ENCODE data around the gene MS4A6E.

MS4A6E gene

GRCh38 chr11:60316317-60316716 is 10.7 kb upstream of the MS4A6E start:
- H3K27ac ChIP-seq (ENCODE audit: extremely low read depth, low read depth, low read length): no peak overlapping the region
- ChIA-PET POLR2A (no interaction called here), CTCF (no interaction called here)
- no peaks in the 10 kb centered on the region for H3K36me3 ChIP-seq (ENCODE audit: control insufficient read depth in 2 of 2, insufficient read depth in 1 of 2, low read length in 2 of 2)
- no peaks in the 10 kb centered on the region for H3K9me3 ChIP-seq (ENCODE audit: control insufficient read depth, insufficient read depth, low read depth, low read length)
- no peak overlapping the region for H3K4me3 ChIP-seq (ENCODE audit: low read depth, low read length)
- H3K4me1 ChIP-seq (ENCODE audit: control insufficient read depth, insufficient read depth, low read length): no peaks in the 10 kb centered on the region
- no peak for TF ChIP-seq MEIS1 (CRISPR knock-in tag; IDR thresholded peaks at IDR 0.05; ENCODE audit: borderline replicate concordance)
- no peak for TF ChIP-seq GLIS2 (tag by site-specific recombination; IDR thresholded peaks at IDR 0.05)
- TF ChIP-seq ZIC2 (tag by site-specific recombination; IDR thresholded peaks at IDR 0.05): no peak
- TF ChIP-seq ZNF148 (tag by site-specific recombination; IDR thresholded peaks at IDR 0.05; ENCODE audit: borderline replicate concordance): no peak
- no peak for TF ChIP-seq ZNF76 (tag by site-specific recombination; IDR thresholded peaks at IDR 0.05; ENCODE audit: borderline replicate concordance, low read depth)
- no peak for TF ChIP-seq SCRT1 (tag by site-specific recombination; IDR thresholded peaks at IDR 0.05; ENCODE audit: borderline replicate concordance)
- TF ChIP-seq, protein P1, sequence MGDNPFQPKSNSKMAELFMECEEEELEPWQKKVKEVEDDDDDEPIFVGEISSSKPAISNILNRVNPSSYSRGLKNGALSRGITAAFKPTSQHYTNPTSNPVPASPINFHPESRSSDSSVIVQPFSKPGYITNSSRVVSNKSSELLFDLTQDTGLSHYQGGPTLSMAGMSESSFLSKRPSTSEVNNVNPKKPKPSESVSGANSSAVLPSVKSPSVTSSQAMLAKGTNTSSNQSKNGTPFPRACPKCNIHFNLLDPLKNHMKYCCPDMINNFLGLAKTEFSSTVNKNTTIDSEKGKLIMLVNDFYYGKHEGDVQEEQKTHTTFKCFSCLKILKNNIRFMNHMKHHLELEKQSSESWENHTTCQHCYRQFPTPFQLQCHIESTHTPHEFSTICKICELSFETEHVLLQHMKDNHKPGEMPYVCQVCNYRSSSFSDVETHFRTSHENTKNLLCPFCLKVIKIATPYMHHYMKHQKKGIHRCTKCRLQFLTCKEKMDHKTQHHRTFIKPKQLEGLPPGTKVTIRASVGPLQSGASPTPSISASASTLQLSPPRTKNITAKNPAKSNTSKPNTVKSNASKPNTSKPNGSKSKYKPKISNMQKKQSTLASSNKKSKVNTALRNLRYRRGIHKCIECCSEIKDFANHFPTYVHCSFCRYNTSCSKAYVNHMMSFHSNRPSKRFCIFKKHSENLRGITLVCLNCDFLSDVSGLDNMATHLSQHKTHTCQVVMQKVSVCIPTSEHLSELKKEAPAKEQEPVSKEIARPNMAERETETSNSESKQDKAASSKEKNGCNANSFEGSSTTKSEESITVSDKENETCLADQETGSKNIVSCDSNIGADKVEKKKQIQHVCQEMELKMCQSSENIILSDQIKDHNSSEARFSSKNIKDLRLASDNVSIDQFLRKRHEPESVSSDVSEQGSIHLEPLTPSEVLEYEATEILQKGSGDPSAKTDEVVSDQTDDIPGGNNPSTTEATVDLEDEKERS (tag by site-specific recombination; IDR thresholded peaks at IDR 0.05): no peak
- no peak for TF ChIP-seq ZNF132 (tag by site-specific recombination; IDR thresholded peaks at IDR 0.05; ENCODE audit: borderline replicate concordance)
- no peak for TF ChIP-seq YY2 (tag by site-specific recombination; IDR thresholded peaks at IDR 0.05)
- no peak for TF ChIP-seq GLI4 (tag by site-specific recombination; IDR thresholded peaks at IDR 0.05)
- TF ChIP-seq ZFP3 (tag by site-specific recombination; IDR thresholded peaks at IDR 0.05; ENCODE audit: low read depth): no peak
- TF ChIP-seq, protein P2, sequence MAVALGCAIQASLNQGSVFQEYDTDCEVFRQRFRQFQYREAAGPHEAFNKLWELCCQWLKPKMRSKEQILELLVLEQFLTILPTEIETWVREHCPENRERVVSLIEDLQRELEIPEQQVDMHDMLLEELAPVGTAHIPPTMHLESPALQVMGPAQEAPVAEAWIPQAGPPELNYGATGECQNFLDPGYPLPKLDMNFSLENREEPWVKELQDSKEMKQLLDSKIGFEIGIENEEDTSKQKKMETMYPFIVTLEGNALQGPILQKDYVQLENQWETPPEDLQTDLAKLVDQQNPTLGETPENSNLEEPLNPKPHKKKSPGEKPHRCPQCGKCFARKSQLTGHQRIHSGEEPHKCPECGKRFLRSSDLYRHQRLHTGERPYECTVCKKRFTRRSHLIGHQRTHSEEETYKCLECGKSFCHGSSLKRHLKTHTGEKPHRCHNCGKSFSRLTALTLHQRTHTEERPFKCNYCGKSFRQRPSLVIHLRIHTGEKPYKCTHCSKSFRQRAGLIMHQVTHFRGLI (tag by site-specific recombination; IDR thresholded peaks at IDR 0.05): no peak
- TF ChIP-seq ZNF19 (tag by site-specific recombination; IDR thresholded peaks at IDR 0.05; ENCODE audit: low read depth): no peak
- no peak for TF ChIP-seq ZNF350 (tag by site-specific recombination; IDR thresholded peaks at IDR 0.05)
- TF ChIP-seq ZNF837 (tag by site-specific recombination; IDR thresholded peaks at IDR 0.05): no peak
- TF ChIP-seq KLF1 (tag by site-specific recombination; IDR thresholded peaks at IDR 0.05): no peak
- TF ChIP-seq ZNF747 (tag by site-specific recombination; IDR thresholded peaks at IDR 0.05): no peak
- TF ChIP-seq, protein P3, sequence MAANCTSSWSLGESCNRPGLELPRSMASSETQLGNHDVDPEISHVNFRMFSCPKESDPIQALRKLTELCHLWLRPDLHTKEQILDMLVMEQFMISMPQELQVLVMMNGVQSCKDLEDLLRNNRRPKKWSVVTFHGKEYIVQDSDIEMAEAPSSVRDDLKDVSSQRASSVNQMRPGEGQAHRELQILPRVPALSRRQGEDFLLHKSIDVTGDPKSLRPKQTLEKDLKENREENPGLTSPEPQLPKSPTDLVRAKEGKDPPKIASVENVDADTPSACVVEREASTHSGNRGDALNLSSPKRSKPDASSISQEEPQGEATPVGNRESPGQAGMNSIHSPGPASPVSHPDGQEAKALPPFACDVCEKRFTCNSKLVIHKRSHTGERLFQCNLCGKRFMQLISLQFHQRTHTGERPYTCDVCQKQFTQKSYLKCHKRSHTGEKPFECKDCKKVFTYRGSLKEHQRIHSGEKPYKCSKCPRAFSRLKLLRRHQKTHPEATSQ (tag by site-specific recombination; IDR thresholded peaks at IDR 0.05): no peak
- TF ChIP-seq GFI1B (tag by site-specific recombination; IDR thresholded peaks at IDR 0.05): no peak

Measured in HEK293 (cell line).